Measurements from ENCODE around the gene ADAMTS16.
"Not testable (repeated sequence)": the region's sequence is repeated elsewhere in the genome, so short reads cannot be mapped to it uniquely, and the experiment has no call there.

- TF ChIP-seq ZNF384 (IDR thresholded peaks at IDR 0.05); BHLHE40 (IDR thresholded peaks at IDR 0.05; ENCODE audit: borderline replicate concordance); TARDBP (IDR thresholded peaks at IDR 0.05); L3MBTL2 (conservative IDR thresholded peaks at IDR 0.05); FOXA1 (IDR thresholded peaks at IDR 0.05); SP1 (IDR thresholded peaks at IDR 0.05); FOXM1 (IDR thresholded peaks at IDR 0.05; ENCODE audit: borderline replicate concordance); SUZ12 (IDR thresholded peaks at IDR 0.05); NFRKB (IDR thresholded peaks at IDR 0.05); ARNT (IDR thresholded peaks at IDR 0.05): not testable (repeated sequence)
Observed at GRCh38 chr5:5137851-5138250, 2.3 kb upstream of the ADAMTS16 start.
